A673 (cell line): ENCODE measurements around the gene TMEM217. TPM values are rescaled to one million over a fixed set of nuclear protein-coding genes. Genes with fewer than 3 reads are reported as not detected.

Experiments used
- BruUV-seq: library from RNA; stranded (reverse); fragments of 400-500 nt; replicated peaks from 2 replicates; lab custom pipeline; 2021; lab: Mats Ljungman, UMichigan
- CTCF ChIA-PET: fragments of 300-600 bp; sonication (Branson Sonifier 250); formaldehyde crosslinking; loops from one replicate; lab custom pipeline; 2022; ENCODE audit warnings: antibody characterized with exemption; lab: Charles Lee
- POLR2A ChIA-PET: fragments of 300-600 bp; sonication (Branson Sonifier 250); formaldehyde crosslinking; loops from one replicate; lab custom pipeline; 2022; ENCODE audit warnings: antibody characterized with exemption; ENCODE audit not compliant: low non-redundant PET; lab: Charles Lee
- DNase-seq: peaks from one replicate; pipeline ENCODE4 v3.0.0-alpha.2; 2015; ENCODE audit warnings: low spot score
- H3K27ac ChIP-seq: fragments of 200-600 bp; sonication (generic); 2 replicates; pipeline ENCODE4 v1.5.1; 2016; ENCODE audit warnings: mixed run types, low read depth, mild to moderate bottlenecking, mixed read lengths, antibody characterized with exemption, low read length; ENCODE audit not compliant: poor library complexity, severe bottlenecking
- H3K27me3 ChIP-seq: fragments of 200-600 bp; sonication (generic); replicated peaks from 2 replicates; pipeline ENCODE4 v1.6.1; 2017; ENCODE audit warnings: mixed run types, low read depth, mild to moderate bottlenecking, mixed read lengths, antibody characterized with exemption, low read length; ENCODE audit not compliant: insufficient read depth, poor library complexity
- H3K36me3 ChIP-seq: fragments of 200-600 bp; sonication (generic); 2 replicates; pipeline ENCODE4 v1.6.1; 2016; ENCODE audit warnings: mixed run types, mild to moderate bottlenecking, mixed read lengths, antibody characterized with exemption, low read length; ENCODE audit not compliant: insufficient read depth, poor library complexity, severe bottlenecking
- H3K4me1 ChIP-seq: fragments of 200-600 bp; sonication (generic); 2 replicates; pipeline ENCODE4 v1.6.1; 2017; ENCODE audit warnings: mixed run types, mild to moderate bottlenecking, mixed read lengths, antibody characterized with exemption, low read length; ENCODE audit not compliant: insufficient read depth, poor library complexity, severe bottlenecking
- H3K4me3 ChIP-seq: fragments of 200-600 bp; sonication (generic); 2 replicates; pipeline ENCODE4 v1.5.1; 2016; ENCODE audit warnings: low read depth, mixed run types, mild to moderate bottlenecking, mixed read lengths, low read length; ENCODE audit not compliant: poor library complexity, severe bottlenecking
- H3K9me3 ChIP-seq: fragments of 200-600 bp; sonication (generic); 2 replicates; pipeline ENCODE4 v1.6.1; 2016; ENCODE audit warnings: mixed run types, low read depth, mild to moderate bottlenecking, mixed read lengths, antibody characterized with exemption, low read length; ENCODE audit not compliant: poor library complexity, severe bottlenecking
- CTCF ChIP-seq: fragments of 300-800, 200-600 bp; sonication (generic); conservative IDR thresholded peaks from 2 replicates; pipeline ENCODE4 v1.5.1; 2017; ENCODE audit warnings: low read depth, mild to moderate bottlenecking, antibody characterized with exemption, low read length, moderate library complexity, mixed read lengths
- EZH2 ChIP-seq: fragments of 200-600 bp; sonication (generic); IDR thresholded peaks from 2 replicates; pipeline ENCODE4 v1.6.1; 2017; ENCODE audit warnings: borderline replicate concordance, low read depth, mild to moderate bottlenecking, mixed read lengths, antibody characterized with exemption, low read length; ENCODE audit not compliant: poor library complexity, severe bottlenecking
- intact Hi-C: fragments of 100-400 bp; cut with micrococcal nuclease; formaldehyde crosslinking; loops from one replicate; pipeline ENCODE4 v1.10.0; 2022; ENCODE audit not compliant: unreplicated experiment
- total RNA-seq: library from RNA; stranded (reverse); gene quantifications from 2 replicates; pipeline ENCODE4 v1.2.3, GENCODE V29; 2021

The TMEM217 gene
- total RNA-seq, 1 experiment from 2014 or later = 0.37 TPM

DNA sequence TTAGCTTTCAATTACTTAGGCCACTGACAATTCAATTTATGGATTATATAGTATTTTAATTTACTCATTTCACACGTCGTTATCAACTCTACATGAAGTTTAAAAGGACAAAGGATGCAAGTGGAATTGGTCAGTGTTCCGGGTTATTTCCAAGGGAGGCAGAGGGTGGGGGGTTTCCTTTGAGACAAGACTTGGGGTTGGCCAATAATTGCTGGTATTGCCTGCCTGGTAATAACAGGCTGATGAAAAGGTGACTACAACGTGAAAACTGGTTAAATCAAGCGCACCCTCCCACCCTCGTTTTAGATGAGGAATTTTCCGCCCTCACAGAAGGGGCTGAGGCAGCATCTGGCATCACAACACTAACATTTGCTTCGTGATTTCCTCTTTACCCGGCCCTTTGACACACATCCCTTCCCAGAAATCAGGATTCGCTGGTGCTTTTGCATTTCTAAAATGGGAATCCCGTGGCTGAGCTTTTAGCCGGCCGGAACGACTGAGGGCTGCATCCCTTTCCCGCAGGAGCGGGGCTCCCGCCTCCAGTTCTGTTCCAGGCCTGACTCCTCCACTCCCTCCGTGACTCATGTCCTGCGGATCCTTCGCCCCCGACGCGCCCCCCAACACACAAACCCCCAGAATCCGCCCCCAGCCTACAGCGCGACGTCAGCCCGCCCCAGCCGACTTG, 89.0 kb downstream of the TMEM217 start:
- Histone ChIP-seq H3K36me3 (peaks cover 17% of the 10 kb centered on the region), H3K4me3 (peak overlapping the region; percentile 67), H3K4me1 (peaks cover 8% of the 10 kb centered on the region), H3K27me3 (no peaks in the 10 kb centered on the region), H3K27ac (peak overlapping the region; percentile 83), H3K9me3 (no peaks in the 10 kb centered on the region)
- ChIA-PET CTCF (interaction anchor here (1.2 to 5.4 kb wide), 2 partner anchors 41 to 118 kb away, joined by 3 to 38 read pairs; no protein-coding TSS in a partner anchor), POLR2A (interaction anchor here (1.0 kb wide), 1 partner anchor 87 kb away, joined by 12 read pairs; no protein-coding TSS in a partner anchor)
- intact Hi-C loops = loop anchor here (1.0 kb wide), 1 partner anchor 67 kb away; no protein-coding TSS in a partner anchor
- TF ChIP-seq CTCF = no peak
- TF ChIP-seq EZH2 = no peak
- BruUV-seq = TSS peak; percentile 88
- no peak for DNase-seq

- Histone ChIP-seq H3K27me3 (no peaks in the 10 kb centered on the region), H3K4me3 (no peak overlapping the region), H3K27ac (no peak overlapping the region), H3K36me3 (peaks cover 10% of the 10 kb centered on the region), H3K9me3 (no peaks in the 10 kb centered on the region), H3K4me1 (peaks cover 8% of the 10 kb centered on the region)
- intact Hi-C loops = no loop called here
- no TSS peak for BruUV-seq
- ChIA-PET POLR2A (no interaction called here), CTCF (no interaction called here)
- no peak for DNase-seq
- TF ChIP-seq EZH2 = no peak
- no peak for TF ChIP-seq CTCF
These were observed 89.7 kb downstream of the TMEM217 start for GRCh38 chr6:37168163-37168758.

GRCh38 chr6:37162740-37163139, 95.2 kb downstream of the TMEM217 start:
- Histone ChIP-seq H3K36me3 (no peaks in the 10 kb centered on the region), H3K27ac (no peak overlapping the region), H3K27me3 (no peaks in the 10 kb centered on the region), H3K4me1 (peaks cover 4% of the 10 kb centered on the region), H3K9me3 (no peaks in the 10 kb centered on the region), H3K4me3 (no peak overlapping the region)
- TF ChIP-seq CTCF (no peak), EZH2 (no peak)
- intact Hi-C loops = no loop called here
- ChIA-PET POLR2A (no interaction called here), CTCF (no interaction called here)
- DNase-seq = no peak
- BruUV-seq = no TSS peak

Other genes starting within 250 kb of the TMEM217 start
- gene PIM1, start 88.0 kb downstream of the TMEM217 start, total RNA-seq = 8.9 and 10.6 TPM in 2 replicates
- gene TBC1D22B, start 372 bp downstream of the TMEM217 start, total RNA-seq = 13.1 and 13.5 TPM in 2 replicates
- 25.6 and 28.5 TPM in 2 replicates for gene RNF8, start 95.8 kb upstream of the TMEM217 start, total RNA-seq
- gene CMTR1, start 175.1 kb upstream of the TMEM217 start, total RNA-seq = 32.3 and 35.8 TPM in 2 replicates
- 31.5 and 42.4 TPM in 2 replicates for gene CCDC167, start 241.7 kb upstream of the TMEM217 start, total RNA-seq